Suppressor macrophage treated with lipopolysaccharide for 1 hour (primary cell): ENCODE data around the gene GRB10.
"Not testable (repeated sequence)": the region's sequence is repeated elsewhere in the genome, so short reads cannot be mapped to it uniquely, and the experiment has no call there.

ENCODE experiments used
- DNase-seq, 3 donors: peaks; one replicate each; pipeline ENCODE4 v3.0.0-alpha.2; 2020 to 2022

The GRB10 gene

DNA sequence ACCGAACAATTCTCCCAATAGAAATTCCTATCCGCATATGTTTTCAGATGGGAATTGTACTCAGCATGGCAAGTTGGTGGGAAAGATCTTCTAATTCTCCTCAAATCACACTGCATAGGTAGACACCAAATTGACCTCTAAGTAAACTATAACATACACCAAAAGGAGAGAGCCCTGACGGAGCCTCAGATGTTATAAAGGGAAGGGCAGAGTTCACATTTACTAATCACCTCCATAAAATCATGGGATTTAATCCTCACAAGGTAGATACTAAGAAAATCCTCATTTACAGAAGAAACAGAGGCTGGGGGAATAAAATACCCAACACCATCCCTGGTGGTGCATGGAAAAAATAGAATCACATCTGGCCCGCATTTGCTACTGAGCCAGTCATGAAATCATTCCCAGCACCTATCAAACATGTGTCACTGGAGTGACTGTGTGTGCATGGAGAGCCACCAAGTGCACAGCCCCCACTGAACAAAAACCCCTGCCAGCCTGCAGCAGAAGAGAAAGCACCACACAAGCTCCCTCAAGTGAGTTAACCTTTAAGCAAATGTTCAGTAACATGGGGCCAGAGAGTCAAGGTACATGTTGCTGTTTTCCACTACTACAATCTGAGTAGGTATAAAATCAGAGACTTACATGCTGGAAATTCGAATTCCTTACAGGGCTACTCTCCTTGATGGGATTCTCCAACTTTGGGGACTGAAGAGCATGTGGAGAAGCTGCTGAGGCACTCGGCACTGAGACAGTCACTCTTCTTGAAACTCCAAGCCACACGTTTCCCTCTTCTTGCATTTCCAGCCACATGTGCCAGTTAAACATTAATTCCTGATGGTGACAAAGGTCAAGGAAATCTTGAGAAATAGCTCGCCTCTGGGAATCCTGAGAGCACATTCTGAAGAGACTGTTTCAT lies 217.8 kb downstream of the GRB10 start, which contains the start of gene DDC:
Gene DDC (minus strand): TSS at position 766 of the 919 bp plus-strand sequence. CDS start 21,320 bp downstream, outside the sequence.
- DNase-seq = no peak

DNA sequence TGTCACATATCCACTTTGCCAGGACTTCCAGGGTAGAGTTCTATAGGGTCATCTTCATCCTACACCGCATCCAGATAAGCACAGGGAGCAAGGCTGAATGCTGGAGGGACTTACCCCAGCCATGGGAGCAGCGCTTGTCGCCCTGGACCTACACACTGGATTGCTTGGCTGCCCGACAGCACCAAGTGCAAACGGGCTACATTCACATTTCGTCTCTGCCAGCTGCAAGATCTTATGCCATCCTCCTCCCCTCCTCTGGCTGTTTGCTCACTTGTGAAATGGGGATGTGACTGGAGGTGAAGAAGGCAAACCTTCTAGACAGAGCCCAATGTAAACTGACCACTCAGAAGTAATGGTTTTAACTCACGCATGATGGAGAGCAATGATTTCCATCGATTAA lies 218.5 kb downstream of the GRB10 start:
- DNase-seq = no peak

DNA sequence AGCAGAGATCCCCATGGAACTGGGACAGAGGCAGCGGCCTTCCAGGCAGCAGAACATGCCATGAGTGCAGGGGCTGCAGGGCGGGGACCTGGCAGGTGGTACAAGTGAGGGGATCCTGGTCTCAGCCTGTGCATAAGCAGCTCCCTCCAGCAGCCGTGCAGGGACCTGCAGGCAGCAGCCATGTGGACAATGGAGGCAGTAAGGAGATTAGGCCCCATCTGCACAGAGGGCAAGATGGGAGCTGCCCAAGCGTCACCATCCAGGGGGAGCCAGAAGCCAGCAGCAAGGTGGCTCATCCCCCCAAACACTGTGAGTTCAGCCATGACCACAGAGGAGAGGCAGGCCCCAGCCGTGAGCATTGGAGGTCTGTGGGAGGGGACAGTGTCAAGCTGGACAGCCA lies 220.6 kb downstream of the GRB10 start:
- no peak for DNase-seq

DNA sequence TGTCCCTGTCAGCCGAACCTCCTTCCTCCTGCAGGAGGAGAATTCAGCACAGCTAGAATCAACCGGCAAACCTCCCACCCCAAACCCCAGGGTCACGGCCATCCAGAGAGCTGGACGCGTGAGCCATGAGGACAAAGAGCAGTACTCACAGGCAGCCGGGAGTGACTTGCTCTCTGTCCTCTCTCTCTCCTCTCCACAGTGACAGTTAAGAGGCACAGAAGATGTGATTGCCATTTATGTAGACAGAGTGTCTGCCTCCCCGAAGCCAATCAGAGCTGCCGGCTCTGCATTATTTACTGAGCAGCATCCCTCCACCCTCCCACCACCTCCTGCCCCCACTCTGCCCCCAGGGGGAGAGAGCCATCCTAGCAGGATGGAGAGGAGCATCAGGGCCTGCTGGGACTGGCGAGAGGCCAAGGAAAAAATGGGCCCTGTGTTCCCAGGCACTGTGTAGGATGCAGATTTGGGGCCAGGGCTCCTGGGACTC lies 221.8 kb downstream of the GRB10 start:
- DNase-seq = no peak

DNA sequence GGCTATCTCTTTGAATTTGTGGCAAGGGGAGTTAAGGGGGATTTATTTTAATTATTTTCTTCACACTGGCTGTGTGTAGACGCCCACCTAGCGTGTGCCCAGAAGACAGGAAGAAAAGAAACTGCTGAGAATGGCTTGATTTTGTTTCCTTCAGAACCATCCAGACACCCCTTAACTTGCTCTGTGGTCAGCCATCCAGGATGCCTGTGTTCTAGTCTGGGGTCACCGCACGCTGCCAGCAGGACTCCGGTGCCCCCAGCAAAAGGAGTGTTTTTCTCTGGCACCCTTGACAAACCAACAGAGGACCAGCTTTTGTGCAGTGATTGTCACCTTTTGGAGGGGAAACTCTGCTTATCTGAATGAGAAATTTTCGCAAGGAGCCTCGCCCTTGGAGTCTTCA lies 222.8 kb downstream of the GRB10 start:
- no peak for DNase-seq

DNA sequence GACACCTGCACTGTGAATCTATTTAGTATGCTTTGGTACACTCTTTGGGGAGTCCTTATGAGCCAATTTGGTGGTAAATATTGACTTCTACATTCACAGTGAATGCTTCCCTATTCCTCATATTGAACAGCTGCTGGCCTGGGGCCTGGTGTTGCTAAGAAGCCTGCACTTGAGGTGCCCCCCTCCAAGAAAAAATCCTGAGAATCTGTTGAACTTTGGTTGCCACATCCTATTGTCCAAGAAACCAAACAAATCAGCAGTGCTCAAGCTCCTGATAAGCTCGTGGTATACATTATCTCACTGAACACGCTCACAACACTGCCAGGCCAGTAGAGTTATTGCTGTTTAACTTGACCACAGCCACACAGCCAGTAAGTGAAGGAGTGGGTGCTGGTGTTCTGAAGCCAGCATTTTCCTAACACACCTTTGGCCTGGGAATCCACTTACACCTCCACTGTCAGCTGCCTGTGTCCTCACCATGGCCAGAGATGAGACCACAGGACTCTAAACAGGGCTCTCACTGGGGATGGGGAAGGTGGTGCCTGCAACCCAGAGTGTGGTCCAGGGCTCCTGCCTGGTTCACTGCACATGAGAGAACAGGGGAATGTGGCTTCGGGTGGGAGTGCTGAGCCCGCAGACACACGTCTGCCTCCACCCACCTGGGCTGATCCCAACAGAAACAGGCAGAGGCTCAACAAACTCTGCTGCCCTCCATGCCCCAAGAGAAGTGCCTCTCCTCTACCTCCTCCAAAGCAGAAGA lies 224.2 kb downstream of the GRB10 start:
- DNase-seq = no peak

DNA sequence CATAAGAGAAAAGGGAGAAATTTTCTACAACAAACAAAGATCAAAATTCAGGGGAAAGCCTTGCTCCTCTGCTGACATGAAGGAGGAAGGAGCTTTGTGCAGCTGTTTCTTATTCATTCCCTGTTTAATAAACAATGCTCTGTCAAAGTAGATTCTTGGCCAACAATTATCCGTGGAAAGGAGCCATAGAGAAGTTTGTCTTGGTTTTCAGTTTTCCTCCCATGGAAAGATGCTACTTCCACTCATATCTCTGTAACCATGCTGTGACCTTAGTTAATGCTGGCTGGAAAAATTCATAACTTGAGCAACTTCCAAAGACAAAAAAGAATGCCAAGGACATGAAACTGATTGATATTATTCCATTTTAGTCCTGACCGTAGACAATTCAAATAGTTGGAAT lies 225.6 kb downstream of the GRB10 start:
- DNase-seq = no peak

DNA sequence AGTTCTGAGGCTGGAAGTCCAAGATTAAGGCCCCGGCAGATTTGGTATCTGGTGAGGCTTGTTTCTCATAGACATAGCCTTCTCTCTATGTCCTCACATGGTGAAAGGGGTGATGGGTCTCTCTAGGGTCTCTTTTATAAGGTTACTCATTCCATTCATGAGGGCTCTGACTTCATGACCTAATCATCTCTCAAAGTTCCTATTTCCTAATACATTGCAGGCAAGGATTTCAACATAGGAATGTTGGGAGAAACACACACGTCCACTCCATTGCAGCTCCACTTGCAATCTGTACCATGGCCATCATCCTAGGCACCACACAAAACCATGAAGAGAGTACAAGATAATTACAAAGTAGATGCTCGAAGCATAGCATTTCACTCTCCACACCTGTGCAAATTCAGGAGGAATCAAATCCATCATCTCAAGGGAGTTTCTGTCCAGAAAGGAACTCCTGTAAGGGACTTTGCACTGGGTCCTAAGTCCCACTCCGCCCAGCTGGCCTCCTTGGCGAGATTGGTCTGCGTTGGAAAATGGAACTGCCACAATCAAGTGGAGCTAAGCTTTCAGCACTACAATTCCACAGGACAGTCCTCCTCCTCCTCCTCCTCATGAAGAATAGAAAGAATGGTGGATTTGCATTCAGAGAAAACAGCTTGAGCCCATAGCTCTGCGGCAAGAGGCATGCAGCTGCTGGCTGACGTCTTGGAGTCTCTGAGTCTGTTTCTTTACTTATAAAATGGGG lies 226.3 kb downstream of the GRB10 start:
- DNase-seq = no peak

DNA sequence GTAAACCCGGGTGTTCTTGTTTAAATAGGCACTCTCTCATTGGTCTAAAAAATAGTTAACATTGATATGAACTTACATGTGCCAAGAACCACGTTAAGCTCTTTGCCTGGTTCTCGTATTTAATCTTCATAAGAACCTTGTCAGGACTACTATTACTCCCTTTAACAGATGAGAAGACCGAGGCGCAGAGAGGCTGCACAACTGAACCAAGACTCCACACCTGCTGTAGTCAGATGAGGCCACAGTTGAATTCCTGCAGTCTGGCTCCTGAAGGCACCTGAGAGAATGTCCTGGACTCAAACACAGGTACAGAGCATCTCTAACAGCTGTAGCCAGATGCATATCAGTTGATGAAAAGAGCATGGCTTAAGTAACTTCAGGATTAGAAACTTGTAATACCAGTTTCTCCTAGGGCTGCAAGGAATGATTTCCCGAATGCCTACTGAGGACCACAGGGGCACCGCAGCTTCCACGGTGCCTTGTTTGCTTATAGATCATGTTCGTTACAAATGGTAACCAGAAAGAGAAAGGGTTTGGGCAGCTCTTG lies 227.0 kb downstream of the GRB10 start:
- no peak for DNase-seq

DNA sequence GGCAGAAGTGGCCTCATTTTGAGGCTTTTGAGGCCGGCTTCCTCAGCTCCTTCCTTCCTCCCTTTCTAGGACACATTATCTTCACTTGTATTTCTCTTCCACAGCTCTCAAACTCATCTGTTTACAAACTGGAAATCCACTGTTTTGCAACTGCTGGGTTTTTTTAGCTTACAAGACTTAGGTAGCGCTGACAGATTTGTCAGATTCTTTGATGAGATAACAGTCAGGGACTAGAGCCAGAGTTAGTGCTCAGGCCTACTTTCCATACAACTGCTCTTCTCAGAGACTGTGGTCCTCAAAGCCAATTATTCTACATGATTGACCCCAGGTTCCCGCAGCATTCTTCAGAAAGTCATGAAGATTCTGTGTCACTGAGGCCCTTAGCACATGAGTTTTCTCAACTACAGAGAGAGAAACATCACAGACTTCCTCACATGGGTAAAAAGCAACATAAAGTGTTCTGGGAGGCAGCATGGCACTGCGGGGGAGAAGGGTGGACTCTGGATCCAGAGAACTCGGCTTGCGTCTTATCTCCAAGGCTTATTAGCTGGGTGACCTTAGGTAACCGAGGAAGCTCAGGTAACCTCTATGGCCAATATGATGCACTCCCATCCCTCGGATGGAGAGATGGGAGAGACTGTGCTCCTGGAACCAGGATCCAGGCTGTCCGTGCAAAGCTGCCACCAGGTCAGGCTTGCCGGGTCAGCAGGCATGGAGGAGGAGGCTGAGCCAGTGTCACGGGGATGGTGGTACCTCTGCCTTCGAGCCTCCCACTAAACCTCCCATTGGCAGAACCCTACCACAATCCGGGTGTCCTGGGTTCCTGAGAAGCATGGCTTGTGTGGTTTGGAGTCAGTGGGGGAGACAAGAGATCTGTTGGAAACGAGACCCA lies 228.0 kb downstream of the GRB10 start:
- DNase-seq = no peak

DNA sequence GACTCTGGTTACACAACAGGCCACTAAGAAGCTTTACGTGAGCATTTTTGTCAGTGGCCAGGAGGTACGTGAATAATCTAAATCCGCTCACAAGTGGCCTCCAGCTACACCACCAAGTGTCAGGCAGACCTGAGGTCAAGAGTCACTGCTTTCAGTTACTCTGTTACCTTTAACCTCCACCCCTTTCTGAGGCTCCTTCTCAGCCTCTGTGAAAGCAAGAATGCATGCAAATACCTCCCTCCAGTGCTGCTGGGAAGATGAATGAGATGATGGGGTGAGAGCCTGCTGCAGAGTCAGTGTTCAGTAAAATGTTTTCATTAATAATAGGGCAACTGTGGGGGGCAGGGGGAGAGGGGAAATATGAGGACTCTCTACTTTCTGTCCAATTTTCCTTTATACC lies 228.7 kb downstream of the GRB10 start:
- no peak for DNase-seq

DNA sequence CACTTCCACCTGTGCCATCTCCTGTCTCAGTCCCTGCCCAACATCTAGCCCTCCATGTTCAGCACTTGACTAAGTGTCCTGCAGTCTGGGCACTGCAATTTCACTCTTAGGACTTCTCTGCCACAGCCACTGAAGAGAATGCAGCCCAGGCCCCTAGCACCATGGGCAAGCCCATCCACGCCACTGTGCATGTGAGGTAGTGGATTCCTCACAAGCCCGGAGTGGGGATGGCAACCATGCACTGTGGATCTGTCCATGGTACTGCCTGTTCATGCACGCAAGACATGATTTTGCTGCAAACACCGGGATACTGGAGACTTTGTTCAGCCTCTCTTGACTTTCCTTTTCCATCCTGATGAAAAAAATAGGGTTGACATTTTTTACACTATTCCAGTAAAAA lies 229.8 kb downstream of the GRB10 start:
- DNase-seq = peak in 2 of 3 donors; percentile 5 to 18

DNA sequence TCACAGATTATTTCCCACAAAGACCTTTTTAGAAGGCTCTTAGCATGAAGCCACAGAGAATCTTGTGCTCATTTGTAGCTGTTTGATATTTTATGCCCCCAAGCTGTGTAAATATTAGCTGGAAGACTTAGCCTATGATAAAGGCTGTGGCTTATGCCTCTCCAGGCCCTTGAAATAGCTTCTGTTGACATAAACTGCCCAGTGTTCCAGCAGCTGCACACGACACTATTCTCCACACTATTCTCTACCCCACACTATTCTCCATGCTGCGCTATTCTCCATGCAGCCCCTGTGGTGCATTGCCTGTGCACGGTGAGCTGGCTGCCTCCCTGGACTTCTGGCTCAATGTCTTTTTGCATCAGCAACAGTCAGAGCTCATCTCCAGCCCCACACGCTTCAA lies 230.6 kb downstream of the GRB10 start:
- DNase-seq = no peak

DNA sequence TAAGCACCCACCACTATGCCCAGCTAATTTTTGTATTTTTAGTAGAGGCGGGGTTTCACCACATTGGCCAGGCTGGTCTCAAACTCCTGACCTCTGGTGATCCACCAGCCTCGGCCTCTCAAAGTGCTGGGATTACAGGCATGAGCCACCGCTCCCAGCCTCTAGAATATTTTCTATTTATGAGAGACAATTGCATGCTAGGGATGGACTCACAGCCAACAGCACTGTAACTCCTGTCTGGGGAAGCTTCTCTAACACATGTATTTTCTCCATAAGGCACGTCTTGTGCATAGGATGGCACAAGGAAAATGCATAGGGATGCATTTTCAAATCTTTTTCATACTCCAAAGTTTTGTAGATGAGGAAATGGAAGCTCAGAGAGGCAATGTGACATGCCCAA lies 237.1 kb downstream of the GRB10 start:
- DNase-seq = not testable (repeated sequence)

DNA sequence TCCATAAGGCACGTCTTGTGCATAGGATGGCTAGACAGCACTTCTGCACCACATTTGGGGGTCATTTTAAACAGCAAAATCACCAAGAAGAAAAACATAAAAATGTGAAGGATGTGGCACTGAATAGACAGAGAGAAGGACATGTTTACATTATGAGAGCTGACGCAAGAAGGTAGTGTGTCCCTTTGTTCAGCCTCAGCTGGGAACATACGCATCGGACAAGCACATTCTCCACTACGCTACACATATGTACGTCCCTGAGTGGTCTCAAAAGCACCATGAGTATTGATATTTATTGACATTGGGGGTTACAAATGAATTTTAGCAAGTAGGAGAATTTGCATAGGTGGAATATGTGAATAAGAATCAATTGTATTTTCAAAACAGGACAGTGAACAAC lies 237.7 kb downstream of the GRB10 start:
- DNase-seq = no peak

DNA sequence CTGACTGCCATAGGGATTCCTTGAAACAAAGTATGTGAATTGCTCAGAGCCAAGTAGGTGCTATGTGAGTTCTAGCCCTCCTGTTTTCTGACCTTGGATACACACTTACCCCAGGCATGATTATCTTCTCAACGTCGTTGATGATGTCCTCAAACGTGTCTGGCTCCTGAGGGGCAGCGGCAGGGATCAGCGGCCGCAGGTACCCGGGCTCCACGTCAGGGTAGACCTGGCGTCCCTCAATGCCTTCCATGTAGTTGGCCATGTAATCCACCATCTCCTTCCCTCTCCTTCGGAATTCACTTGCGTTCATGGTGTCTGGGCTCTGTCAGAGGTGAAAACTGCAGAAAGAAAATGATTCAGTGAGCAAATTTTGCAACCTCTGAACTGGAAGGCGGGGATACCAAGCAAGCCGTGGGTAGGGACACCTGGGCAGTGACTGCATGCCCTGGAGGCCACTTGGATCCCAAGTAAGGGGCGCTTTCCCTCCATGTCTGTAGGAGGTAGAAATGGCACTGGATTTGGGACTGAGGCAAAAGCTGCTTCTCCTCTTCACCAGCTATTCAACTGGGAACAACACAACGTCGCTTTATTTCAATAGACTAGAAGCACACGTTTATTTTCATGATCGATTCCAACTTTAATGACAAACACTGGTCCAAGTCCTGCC lies 238.8 kb downstream of the GRB10 start:
- DNase-seq = no peak

DNA sequence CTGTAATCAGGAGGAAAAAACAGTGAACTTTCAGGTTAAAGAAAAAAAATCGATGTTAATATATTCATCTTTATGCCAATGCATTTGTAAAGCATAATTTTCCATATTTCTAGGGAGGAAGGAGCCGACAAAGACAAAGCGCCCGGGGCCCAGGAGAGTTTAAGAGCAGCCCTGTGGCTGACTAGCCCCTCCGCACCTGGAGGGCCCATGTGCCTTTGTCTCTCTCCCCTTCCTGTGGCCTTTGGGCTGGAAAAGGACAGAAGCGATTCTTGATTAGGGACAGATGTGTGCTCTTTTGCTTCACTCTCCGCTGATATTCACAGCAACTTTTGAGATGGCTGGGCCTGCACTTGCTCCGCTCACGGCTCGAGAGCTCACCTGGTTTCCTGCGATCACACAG lies 240.6 kb downstream of the GRB10 start:
- DNase-seq = no peak

DNA sequence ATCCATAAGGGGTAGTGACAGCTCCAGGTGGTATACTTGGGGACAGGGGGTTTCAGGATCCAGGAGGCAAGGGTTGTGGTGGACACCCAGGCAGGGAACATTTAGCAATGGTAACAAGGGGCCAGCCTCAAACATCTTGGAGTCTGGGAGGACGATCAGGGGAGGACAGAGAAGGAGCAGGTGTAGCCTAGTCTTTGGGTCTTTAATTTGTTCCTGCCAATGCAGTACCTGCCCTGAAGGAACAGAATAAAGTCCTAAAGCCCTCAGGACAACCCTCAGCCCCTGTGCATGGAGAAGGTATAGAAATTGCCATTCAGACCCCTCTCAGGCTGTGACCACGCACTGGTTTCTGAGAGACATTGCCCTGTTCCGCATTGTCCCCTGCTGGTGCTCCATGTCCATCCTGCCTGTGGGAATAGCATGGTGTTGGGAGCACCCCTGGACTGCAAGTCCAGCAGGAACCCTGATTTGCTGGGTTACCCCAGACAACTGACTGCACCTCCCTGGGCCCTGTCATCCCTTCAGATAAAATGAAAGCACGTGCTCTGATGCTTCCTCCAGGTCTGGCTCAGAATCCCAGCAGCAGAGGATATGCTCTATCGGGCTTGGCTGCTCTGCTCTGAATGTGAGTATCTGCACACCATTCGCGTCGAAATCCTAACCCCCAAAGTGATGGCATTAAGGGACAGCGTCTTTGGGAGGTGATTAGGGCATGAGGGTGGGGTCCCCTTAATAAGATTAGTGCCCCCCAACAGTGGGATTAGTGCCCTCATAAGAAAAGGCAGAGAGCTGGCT lies 241.7 kb downstream of the GRB10 start:
- DNase-seq = no peak
